Activated CD4-positive, alpha-beta T cell treated with anti-CD3 and anti-CD28 coated beads, Interleukin-2, amount 10 ng/mL, durations not matched to agents 7 days and 5 days (primary cell): ENCODE measurements around the gene PLEKHG7. TPM values are rescaled to one million over a fixed set of nuclear protein-coding genes. Genes with fewer than 3 reads are reported as not detected.
"Not testable (repeated sequence)": the region's sequence is repeated elsewhere in the genome, so short reads cannot be mapped to it uniquely, and the experiment has no call there.

Experiments
- CTCF ChIA-PET: fragments of 350-600 bp; sonication (Branson Sonifier 250); formaldehyde crosslinking; loops from one replicate; lab custom pipeline; 2021; ENCODE audit warnings: antibody characterized with exemption; lab: Charles Lee
- POLR2A ChIA-PET: fragments of 350-600 bp; sonication (Branson Sonifier 250); formaldehyde crosslinking; loops from one replicate; lab custom pipeline; 2021; ENCODE audit warnings: antibody characterized with exemption; lab: Charles Lee
- DNase-seq: peaks from one replicate; pipeline ENCODE4 v3.0.0-alpha.2; 2020
- H3K27ac Mint-ChIP-seq: one replicate; pipeline ENCODE4 v1.8.0; 2021; ENCODE audit warnings: mild to moderate bottlenecking, moderate library complexity, mixed read lengths
- H3K27me3 Mint-ChIP-seq: one replicate; pipeline ENCODE4 v1.8.0; 2021; ENCODE audit warnings: mixed read lengths
- H3K36me3 Mint-ChIP-seq: one replicate; pipeline ENCODE4 v1.8.0; 2021; ENCODE audit warnings: low read depth, mixed read lengths
- H3K4me1 Mint-ChIP-seq: one replicate; pipeline ENCODE4 v1.8.0; 2021; ENCODE audit warnings: mixed read lengths
- H3K4me3 Mint-ChIP-seq: one replicate; pipeline ENCODE4 v1.8.0; 2021; ENCODE audit warnings: mild to moderate bottlenecking, moderate library complexity, mixed read lengths
- H3K9me3 Mint-ChIP-seq: one replicate; pipeline ENCODE4 v1.8.0; 2021; ENCODE audit warnings: mixed read lengths
- total RNA-seq, 2 experiments: library from RNA; stranded (reverse); gene quantifications; one replicate each; pipeline ENCODE4 v1.2.3, GENCODE V29; 2021

The PLEKHG7 gene
- total RNA-seq, result not detected

DNA sequence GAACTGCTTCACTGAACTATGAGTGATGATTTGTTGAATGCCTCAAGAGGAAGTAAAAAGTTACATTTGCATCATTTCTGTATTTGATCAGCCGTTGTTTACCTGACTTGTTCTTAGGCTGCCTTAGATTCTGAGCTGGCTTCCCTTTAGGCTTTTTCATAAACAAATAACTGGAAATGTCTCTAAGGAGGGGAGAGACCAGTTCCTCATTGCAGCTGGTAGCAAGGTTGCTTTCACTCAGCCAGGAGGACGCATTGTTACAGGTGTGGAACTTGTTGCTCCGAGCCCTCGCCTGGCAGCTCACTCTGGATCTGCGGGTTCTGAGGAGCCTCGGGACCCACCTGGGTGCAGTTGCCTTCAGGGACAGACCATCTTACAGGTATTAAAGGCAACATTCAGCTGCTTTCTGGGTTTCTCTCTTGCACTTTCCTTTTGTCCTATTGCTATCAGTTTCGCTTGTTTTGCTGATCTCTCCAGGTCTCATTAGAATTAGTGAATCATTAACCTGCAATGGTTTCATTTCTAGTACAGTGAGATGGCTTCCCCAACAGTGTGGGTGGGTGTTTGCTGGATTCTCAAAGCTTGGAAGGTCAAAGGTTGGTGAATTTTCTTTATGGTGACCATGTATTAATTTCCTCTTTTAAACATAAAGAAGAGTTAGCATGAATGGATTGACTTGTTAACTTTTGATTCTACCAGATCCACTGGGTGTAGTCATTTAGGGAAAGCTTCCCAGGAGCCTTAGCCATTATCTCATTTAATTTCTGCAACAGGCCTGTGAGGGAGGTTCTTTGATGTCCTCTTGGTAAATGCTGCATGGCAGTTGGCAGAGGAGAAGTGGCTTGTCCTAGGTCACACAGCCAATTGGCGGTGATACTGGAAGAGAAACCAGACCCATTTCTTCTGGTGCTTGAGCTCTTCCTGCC is at the start of gene PLEKHG7:
Gene PLEKHG7 (plus strand): TSS at position 236 of the 926 bp plus-strand sequence. CDS start 3,643 bp downstream, outside the sequence.
- Mint-ChIP-seq H3K4me1 (peaks cover 8% of the 10 kb centered on the region), H3K9me3 (peaks cover 6% of the 10 kb centered on the region), H3K4me3 (no peak within 1 kb of the TSS), H3K27me3 (no peaks in the 10 kb centered on the region), H3K27ac (no peak within 1 kb of the TSS), H3K36me3 (no peaks in the 10 kb centered on the region)
- CTCF ChIA-PET, result no interaction called here
- POLR2A ChIA-PET, result no interaction called here
- no peak for DNase-seq

GRCh38 chr12:92654256-92654655 is 48.5 kb upstream of the PLEKHG7 start:
- H3K4me3 Mint-ChIP-seq, H3K27me3 Mint-ChIP-seq, H3K27ac Mint-ChIP-seq, CTCF ChIA-PET, H3K9me3 Mint-ChIP-seq, DNase-seq, H3K4me1 Mint-ChIP-seq, H3K36me3 Mint-ChIP-seq, POLR2A ChIA-PET: not testable (repeated sequence)

- no peak overlapping the region for H3K27ac Mint-ChIP-seq
Observed at GRCh38 chr12:92654929-92655328, 47.9 kb upstream of the PLEKHG7 start.

GRCh38 chr12:92656911-92657310 is 45.9 kb upstream of the PLEKHG7 start:
- no peak for DNase-seq
- Mint-ChIP-seq H3K4me3 (no peak overlapping the region), H3K27me3 (peaks cover 1% of the 10 kb centered on the region), H3K36me3 (no peaks in the 10 kb centered on the region), H3K4me1 (no peaks in the 10 kb centered on the region), H3K27ac (no peak overlapping the region), H3K9me3 (peaks cover under 1% of the 10 kb centered on the region)
- ChIA-PET POLR2A (no interaction called here), CTCF (no interaction called here)

More at GRCh38 chr12:92654929-92655328, 47.9 kb upstream of the PLEKHG7 start:
- H3K9me3 Mint-ChIP-seq, result no peaks in the 10 kb centered on the region
- no peak overlapping the region for H3K4me3 Mint-ChIP-seq
- H3K4me1 Mint-ChIP-seq, result peaks cover 3% of the 10 kb centered on the region
- peaks cover 1% of the 10 kb centered on the region for H3K27me3 Mint-ChIP-seq
- H3K36me3 Mint-ChIP-seq, result no peaks in the 10 kb centered on the region
- CTCF ChIA-PET, result no interaction called here
- POLR2A ChIA-PET, result no interaction called here
- DNase-seq, result no peak

GRCh38 chr12:92657770-92658169 is 45.0 kb upstream of the PLEKHG7 start:
- POLR2A ChIA-PET, result no interaction called here
- Mint-ChIP-seq H3K36me3 (no peaks in the 10 kb centered on the region), H3K4me3 (no peak overlapping the region), H3K27me3 (peaks cover 1% of the 10 kb centered on the region), H3K27ac (no peak overlapping the region), H3K9me3 (peaks cover 3% of the 10 kb centered on the region), H3K4me1 (no peaks in the 10 kb centered on the region)
- CTCF ChIA-PET, result no interaction called here
- DNase-seq, result no peak

- DNase-seq, result no peak
- no peak overlapping the region for H3K4me3 Mint-ChIP-seq
- H3K36me3 Mint-ChIP-seq, result no peaks in the 10 kb centered on the region
- no peak overlapping the region for H3K27ac Mint-ChIP-seq
- ChIA-PET CTCF (interaction anchor here (0.7 kb wide), 1 partner anchor 94 kb away, joined by 3 read pairs; no protein-coding TSS in a partner anchor), POLR2A (no interaction called here)
- no peaks in the 10 kb centered on the region for H3K4me1 Mint-ChIP-seq
- H3K9me3 Mint-ChIP-seq, result peaks cover 3% of the 10 kb centered on the region
- H3K27me3 Mint-ChIP-seq, result peaks cover 1% of the 10 kb centered on the region
Observed at GRCh38 chr12:92658611-92659010, 44.2 kb upstream of the PLEKHG7 start.

DNA sequence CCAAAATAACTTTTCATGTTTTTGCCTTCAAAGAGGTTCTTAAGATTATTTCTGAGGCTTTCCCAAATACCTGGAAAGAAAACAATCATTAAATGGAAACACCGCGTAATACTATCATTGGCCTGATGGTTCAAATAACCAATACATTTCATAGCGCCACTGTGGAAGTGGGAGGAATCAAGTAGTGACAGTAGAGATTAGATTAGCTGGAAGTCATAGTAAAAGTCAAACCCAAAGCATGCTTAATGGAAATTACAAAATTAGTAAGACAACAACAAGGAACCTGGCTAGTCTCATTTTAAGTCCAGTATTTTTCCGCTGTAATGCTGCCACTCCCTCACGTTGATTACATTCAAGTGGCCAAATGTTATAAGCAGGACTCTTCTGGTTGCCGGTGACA is 41.5 kb upstream of the PLEKHG7 start:
- DNase-seq, result no peak
- H3K9me3 Mint-ChIP-seq, result peaks cover 3% of the 10 kb centered on the region
- H3K4me3 Mint-ChIP-seq, result no peak overlapping the region
- H3K36me3 Mint-ChIP-seq, result no peaks in the 10 kb centered on the region
- H3K27ac Mint-ChIP-seq, result no peak overlapping the region
- H3K27me3 Mint-ChIP-seq, result no peaks in the 10 kb centered on the region
- CTCF ChIA-PET, result interaction anchor here (0.6 kb wide), 2 partner anchors 28 to 123 kb away, joined by 3 read pairs; no protein-coding TSS in a partner anchor
- no peaks in the 10 kb centered on the region for H3K4me1 Mint-ChIP-seq
- POLR2A ChIA-PET, result no interaction called here

DNA sequence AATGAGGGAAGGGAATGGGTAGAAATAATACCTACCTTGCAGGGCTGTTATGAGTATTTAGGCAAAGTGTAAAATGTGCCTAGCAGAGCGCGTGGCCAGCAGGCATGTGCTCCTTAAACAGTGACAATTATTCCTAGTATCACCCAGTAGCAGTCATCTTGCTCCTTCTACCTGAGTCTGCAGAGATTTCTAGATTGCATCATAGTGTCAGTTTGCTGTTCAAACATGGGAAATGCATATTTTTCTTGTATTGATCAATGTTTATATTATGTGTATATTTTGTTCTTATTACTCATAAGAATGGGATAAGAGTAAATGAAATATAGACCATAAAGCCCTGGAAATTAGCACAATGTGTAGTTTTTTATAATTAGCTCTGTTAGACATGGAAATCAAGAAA is 37.3 kb upstream of the PLEKHG7 start:
- Mint-ChIP-seq H3K4me1 (no peaks in the 10 kb centered on the region), H3K9me3 (peaks cover 3% of the 10 kb centered on the region), H3K4me3 (no peak overlapping the region), H3K27ac (no peak overlapping the region), H3K36me3 (no peaks in the 10 kb centered on the region), H3K27me3 (no peaks in the 10 kb centered on the region)
- DNase-seq, result no peak
- CTCF ChIA-PET, result no interaction called here
- POLR2A ChIA-PET, result no interaction called here

DNA sequence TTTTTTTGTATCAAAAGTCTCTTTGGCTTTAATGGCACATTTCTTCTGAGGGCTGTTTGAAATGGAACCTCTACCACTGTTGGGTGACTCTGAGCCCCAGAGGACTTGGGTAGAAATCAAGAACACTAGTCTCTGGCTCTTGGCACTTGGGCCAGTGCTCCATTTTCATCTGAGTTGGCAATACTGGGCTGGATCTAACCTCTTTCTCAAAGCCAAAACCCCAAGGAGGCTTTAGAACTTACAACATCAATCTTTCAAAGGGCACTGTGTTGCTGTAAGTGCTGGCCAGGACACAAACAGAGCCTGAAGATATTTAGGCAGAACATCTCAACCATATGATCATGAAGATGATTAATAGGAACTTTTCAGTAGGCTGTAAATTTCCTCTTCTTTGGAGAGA is 34.0 kb upstream of the PLEKHG7 start:
- H3K9me3 Mint-ChIP-seq, result no peaks in the 10 kb centered on the region
- no peaks in the 10 kb centered on the region for H3K27me3 Mint-ChIP-seq
- H3K4me3 Mint-ChIP-seq, result no peak overlapping the region
- H3K4me1 Mint-ChIP-seq, result no peaks in the 10 kb centered on the region
- no peak for DNase-seq
- no peaks in the 10 kb centered on the region for H3K36me3 Mint-ChIP-seq
- ChIA-PET POLR2A (no interaction called here), CTCF (no interaction called here)
- no peak overlapping the region for H3K27ac Mint-ChIP-seq

DNA sequence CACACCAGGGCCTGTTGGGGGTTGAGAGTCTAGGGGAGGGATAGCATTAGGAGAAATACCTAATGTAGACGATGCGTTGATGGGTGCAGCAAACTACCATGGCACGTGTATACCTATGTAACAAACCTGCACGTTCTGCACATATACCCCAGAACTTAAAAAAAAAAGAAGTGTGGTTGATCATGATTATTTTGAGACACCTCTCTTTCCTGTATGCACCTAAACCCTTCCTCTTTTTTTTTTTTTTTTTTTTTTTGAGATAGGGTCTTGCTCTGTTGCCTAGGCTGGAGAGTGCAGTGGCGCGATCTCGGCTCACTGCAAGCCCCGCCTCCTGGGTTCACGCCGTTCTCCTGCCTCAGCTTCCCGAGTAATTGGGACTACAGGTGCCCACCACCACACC is 31.3 kb upstream of the PLEKHG7 start:
- H3K27me3 Mint-ChIP-seq, H3K9me3 Mint-ChIP-seq, H3K4me3 Mint-ChIP-seq, H3K4me1 Mint-ChIP-seq, CTCF ChIA-PET, H3K36me3 Mint-ChIP-seq, POLR2A ChIA-PET, DNase-seq, H3K27ac Mint-ChIP-seq: not testable (repeated sequence)

GRCh38 chr12:92673756-92674155 is 29.0 kb upstream of the PLEKHG7 start:
- H3K36me3 Mint-ChIP-seq, result no peaks in the 10 kb centered on the region

GRCh38 chr12:92674500-92674899 is 28.3 kb upstream of the PLEKHG7 start:
- Mint-ChIP-seq H3K27ac (no peak overlapping the region), H3K36me3 (no peaks in the 10 kb centered on the region), H3K9me3 (no peaks in the 10 kb centered on the region), H3K4me1 (no peaks in the 10 kb centered on the region), H3K4me3 (no peak overlapping the region), H3K27me3 (no peaks in the 10 kb centered on the region)
- DNase-seq, result no peak
- ChIA-PET CTCF (no interaction called here), POLR2A (no interaction called here)

More at GRCh38 chr12:92673756-92674155, 29.0 kb upstream of the PLEKHG7 start:
- POLR2A ChIA-PET, result no interaction called here
- Mint-ChIP-seq H3K4me3 (no peak overlapping the region), H3K4me1 (no peaks in the 10 kb centered on the region), H3K27me3 (no peaks in the 10 kb centered on the region), H3K27ac (no peak overlapping the region), H3K9me3 (no peaks in the 10 kb centered on the region)
- CTCF ChIA-PET, result no interaction called here
- DNase-seq, result no peak

DNA sequence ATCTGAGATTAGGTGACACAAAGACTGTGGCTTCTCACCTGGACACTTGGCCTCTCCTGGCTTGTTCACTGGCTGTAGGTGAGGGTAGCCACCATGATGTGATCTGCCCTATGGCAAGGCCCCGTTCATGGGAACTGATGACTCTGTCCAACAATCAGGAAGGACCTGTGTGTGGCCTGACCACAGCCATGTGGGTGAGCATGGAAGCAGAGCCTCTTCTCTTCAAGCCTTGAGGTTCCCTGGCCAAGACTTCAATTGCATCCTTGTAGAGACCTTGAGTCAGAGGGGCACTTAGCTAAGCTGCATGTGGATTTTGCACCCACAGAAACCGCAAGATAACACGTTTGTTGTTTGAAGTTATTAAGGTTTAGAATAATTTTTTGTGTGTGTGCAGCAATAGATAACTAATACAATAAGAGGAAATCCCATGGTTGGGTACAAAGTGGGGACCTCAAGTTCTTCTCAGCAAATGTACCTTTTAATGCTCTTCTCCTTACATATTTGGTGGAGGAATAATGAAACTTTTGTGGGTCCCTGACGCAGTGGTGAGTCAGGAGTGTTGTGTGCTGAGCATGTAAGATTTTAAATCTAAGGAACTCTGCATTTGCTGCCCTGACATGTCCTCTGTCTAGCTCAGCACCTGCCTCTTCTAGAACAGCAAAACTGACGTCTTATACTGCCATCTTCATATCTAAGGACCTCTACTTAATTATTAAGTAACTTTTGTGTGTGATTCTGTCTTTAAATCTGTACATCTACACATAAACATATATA is 27.5 kb upstream of the PLEKHG7 start:
- H3K27me3 Mint-ChIP-seq, result no peaks in the 10 kb centered on the region
- CTCF ChIA-PET, result no interaction called here
- DNase-seq, result no peak
- H3K4me3 Mint-ChIP-seq, result no peak overlapping the region
- H3K36me3 Mint-ChIP-seq, result no peaks in the 10 kb centered on the region
- H3K27ac Mint-ChIP-seq, result no peak overlapping the region
- POLR2A ChIA-PET, result no interaction called here
- H3K4me1 Mint-ChIP-seq, result no peaks in the 10 kb centered on the region
- no peaks in the 10 kb centered on the region for H3K9me3 Mint-ChIP-seq
